ENCODE measurements around the gene STAT3. TPM values are rescaled to one million over a fixed set of nuclear protein-coding genes. Genes with fewer than 3 reads are reported as not detected.

Gene STAT3
- total and polyA plus RNA-seq, 9 of the 15 experiments (the other 6 are each of a cell fraction or from before 2014, with no cell fraction given) = 90.0 to 179 (median 114) TPM

DNA sequence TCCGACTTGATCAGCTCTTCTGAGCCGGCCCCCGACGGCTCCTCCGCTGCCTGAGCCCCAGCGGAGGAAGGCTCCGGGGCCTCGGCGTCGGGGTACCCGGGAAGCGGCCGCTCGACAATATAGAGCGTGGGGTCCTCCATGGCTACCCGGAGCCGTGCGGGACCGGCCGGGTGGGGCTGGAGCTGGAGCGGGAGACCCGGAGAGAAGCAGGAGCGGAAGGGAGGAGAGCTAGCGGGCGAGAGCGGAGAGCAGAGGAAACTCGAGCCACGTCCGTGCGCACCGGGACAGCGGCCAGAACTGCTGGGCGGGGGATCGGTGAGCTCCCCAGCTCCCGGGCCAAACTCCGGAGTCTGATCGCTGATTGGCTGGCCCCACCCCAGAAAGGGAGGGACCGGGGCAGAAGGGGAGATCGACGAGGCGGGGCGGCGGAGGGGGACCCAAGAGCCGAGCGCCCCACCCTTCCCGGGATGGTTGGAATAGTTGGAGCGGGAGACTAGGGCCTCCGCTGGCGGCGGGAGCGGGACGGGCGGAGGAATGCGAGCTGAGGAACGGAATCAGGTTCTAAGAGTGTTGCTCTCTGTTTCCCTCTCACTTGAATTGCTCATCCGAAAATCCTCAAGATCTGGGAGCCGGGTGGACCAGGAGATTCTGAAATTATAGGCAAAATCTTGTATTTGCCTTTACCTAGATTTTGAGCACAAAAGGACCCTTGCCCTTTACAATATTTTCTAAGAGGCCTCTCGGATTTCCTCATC is 34.9 kb upstream of the STAT3 start, which contains the start of gene CAVIN1 (continued):
- TF ChIP-seq SMARCB1 (IDR thresholded peaks at IDR 0.05; ENCODE audit: insufficient read length, low read depth) (no peak), ZNF778 (CRISPR knock-in tag; IDR thresholded peaks at IDR 0.05) (no peak), L3MBTL2 (IDR thresholded peaks at IDR 0.05) (0 out of 2 replicates have a peak, but pooled peaks have one; percentile 12), ZNF551 (CRISPR knock-in tag; IDR thresholded peaks at IDR 0.05) (no peak), MCM5 (IDR thresholded peaks at IDR 0.05; ENCODE audit: low read depth) (no peak), JUND (IDR thresholded peaks at IDR 0.05; ENCODE audit: borderline replicate concordance, low read depth, low read length) (0 out of 2 replicates have a peak, but pooled peaks have one; percentile 5), JUND (tag; IDR thresholded peaks at IDR 0.05; ENCODE audit: borderline replicate concordance, low read depth, low read length) (no peak; the same call in 2 of the 3 replicates), ZBTB7A (IDR thresholded peaks at IDR 0.05; ENCODE audit: borderline replicate concordance, control insufficient read depth, low read depth, low read length) (peak; percentile 39; the same call in 1 of the 2 replicates), RBFOX2 (IDR thresholded peaks at IDR 0.05; ENCODE audit: low read depth, low read length) (peak; percentile 97)
- TF ChIP-seq, protein P1, sequence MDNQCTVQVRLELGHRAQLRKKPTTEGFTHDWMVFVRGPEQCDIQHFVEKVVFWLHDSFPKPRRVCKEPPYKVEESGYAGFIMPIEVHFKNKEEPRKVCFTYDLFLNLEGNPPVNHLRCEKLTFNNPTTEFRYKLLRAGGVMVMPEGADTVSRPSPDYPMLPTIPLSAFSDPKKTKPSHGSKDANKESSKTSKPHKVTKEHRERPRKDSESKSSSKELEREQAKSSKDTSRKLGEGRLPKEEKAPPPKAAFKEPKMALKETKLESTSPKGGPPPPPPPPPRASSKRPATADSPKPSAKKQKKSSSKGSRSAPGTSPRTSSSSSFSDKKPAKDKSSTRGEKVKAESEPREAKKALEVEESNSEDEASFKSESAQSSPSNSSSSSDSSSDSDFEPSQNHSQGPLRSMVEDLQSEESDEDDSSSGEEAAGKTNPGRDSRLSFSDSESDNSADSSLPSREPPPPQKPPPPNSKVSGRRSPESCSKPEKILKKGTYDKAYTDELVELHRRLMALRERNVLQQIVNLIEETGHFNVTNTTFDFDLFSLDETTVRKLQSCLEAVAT (IDR thresholded peaks at IDR 0.05) = peak in 1 of 2 experiments; percentile 56; a peak in 1 of 4 replicates
- TF ChIP-seq, protein P2, sequence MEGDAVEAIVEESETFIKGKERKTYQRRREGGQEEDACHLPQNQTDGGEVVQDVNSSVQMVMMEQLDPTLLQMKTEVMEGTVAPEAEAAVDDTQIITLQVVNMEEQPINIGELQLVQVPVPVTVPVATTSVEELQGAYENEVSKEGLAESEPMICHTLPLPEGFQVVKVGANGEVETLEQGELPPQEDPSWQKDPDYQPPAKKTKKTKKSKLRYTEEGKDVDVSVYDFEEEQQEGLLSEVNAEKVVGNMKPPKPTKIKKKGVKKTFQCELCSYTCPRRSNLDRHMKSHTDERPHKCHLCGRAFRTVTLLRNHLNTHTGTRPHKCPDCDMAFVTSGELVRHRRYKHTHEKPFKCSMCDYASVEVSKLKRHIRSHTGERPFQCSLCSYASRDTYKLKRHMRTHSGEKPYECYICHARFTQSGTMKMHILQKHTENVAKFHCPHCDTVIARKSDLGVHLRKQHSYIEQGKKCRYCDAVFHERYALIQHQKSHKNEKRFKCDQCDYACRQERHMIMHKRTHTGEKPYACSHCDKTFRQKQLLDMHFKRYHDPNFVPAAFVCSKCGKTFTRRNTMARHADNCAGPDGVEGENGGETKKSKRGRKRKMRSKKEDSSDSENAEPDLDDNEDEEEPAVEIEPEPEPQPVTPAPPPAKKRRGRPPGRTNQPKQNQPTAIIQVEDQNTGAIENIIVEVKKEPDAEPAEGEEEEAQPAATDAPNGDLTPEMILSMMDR (IDR thresholded peaks at IDR 0.05 in 2 of 3, conservative IDR thresholded peaks at IDR 0.05 in 1 of 3; ENCODE audit: insufficient read depth in 2 of 3, low read depth in 1 of 3, low read length in 3 of 3) = no peak
- TF ChIP-seq, protein P3, sequence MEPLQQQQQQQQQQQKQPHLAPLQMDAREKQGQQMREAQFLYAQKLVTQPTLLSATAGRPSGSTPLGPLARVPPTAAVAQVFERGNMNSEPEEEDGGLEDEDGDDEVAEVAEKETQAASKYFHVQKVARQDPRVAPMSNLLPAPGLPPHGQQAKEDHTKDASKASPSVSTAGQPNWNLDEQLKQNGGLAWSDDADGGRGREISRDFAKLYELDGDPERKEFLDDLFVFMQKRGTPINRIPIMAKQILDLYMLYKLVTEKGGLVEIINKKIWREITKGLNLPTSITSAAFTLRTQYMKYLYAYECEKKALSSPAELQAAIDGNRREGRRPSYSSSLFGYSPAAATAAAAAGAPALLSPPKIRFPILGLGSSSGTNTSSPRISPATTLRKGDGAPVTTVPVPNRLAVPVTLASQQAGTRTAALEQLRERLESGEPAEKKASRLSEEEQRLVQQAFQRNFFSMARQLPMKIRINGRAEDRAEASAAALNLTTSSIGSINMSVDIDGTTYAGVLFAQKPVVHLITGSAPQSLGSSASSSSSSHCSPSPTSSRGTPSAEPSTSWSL (CRISPR knock-in tag; IDR thresholded peaks at IDR 0.05; ENCODE audit: borderline replicate concordance) = no peak
- TF ChIP-seq, protein P4, sequence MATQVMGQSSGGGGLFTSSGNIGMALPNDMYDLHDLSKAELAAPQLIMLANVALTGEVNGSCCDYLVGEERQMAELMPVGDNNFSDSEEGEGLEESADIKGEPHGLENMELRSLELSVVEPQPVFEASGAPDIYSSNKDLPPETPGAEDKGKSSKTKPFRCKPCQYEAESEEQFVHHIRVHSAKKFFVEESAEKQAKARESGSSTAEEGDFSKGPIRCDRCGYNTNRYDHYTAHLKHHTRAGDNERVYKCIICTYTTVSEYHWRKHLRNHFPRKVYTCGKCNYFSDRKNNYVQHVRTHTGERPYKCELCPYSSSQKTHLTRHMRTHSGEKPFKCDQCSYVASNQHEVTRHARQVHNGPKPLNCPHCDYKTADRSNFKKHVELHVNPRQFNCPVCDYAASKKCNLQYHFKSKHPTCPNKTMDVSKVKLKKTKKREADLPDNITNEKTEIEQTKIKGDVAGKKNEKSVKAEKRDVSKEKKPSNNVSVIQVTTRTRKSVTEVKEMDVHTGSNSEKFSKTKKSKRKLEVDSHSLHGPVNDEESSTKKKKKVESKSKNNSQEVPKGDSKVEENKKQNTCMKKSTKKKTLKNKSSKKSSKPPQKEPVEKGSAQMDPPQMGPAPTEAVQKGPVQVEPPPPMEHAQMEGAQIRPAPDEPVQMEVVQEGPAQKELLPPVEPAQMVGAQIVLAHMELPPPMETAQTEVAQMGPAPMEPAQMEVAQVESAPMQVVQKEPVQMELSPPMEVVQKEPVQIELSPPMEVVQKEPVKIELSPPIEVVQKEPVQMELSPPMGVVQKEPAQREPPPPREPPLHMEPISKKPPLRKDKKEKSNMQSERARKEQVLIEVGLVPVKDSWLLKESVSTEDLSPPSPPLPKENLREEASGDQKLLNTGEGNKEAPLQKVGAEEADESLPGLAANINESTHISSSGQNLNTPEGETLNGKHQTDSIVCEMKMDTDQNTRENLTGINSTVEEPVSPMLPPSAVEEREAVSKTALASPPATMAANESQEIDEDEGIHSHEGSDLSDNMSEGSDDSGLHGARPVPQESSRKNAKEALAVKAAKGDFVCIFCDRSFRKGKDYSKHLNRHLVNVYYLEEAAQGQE (IDR thresholded peaks at IDR 0.05; ENCODE audit: borderline replicate concordance) = peak; percentile 48
- TF ChIP-seq, protein P4 (CRISPR knock-in tag; IDR thresholded peaks at IDR 0.05; ENCODE audit: low read depth) = 0 out of 2 replicates have a peak, but pooled peaks have one; percentile 64
